SK-N-SH treated with all-trans-retinoic acid at 6 μM for 48 hours (cell line): ENCODE measurements around the gene PROM2.

Source experiments
- ATAC-seq: fragments of 200-7000 bp; cut with Tn5 transposase; 3 replicates; pipeline ENCODE4 v1.9.1; 2020; ENCODE audit warnings: mild to moderate bottlenecking, moderate library complexity
- ARNTL ChIP-seq: fragments of 450-650 bp; formaldehyde crosslinking; IDR thresholded peaks from 2 replicates; pipeline ENCODE4 v1.5.0; 2020; ENCODE audit warnings: low read depth, mild to moderate bottlenecking, moderate library complexity, borderline replicate concordance
- BACH2 ChIP-seq: fragments of 250-450 bp; sonication (Bioruptor Pico); IDR thresholded peaks from 2 replicates; pipeline ENCODE4 v1.9.0; 2021; ENCODE audit warnings: mild to moderate bottlenecking, borderline replicate concordance
- CSDC2 ChIP-seq: fragments of 250-450 bp; sonication (Bioruptor Pico); IDR thresholded peaks from 2 replicates; pipeline ENCODE4 v1.5.0; 2020; ENCODE audit warnings: mild to moderate bottlenecking, moderate library complexity
- ESRRG ChIP-seq: fragments of 250-450 bp; sonication (Bioruptor Pico); IDR thresholded peaks from 2 replicates; pipeline ENCODE4 v1.6.1; 2021; ENCODE audit warnings: mild to moderate bottlenecking
- GLIS3 ChIP-seq: fragments of 250-450 bp; sonication (Bioruptor Pico); IDR thresholded peaks from 2 replicates; pipeline ENCODE4 v1.5.0; 2020; ENCODE audit warnings: mild to moderate bottlenecking, moderate library complexity
- ISL1 ChIP-seq: fragments of 250-450 bp; sonication (Bioruptor Pico); IDR thresholded peaks from 2 replicates; pipeline ENCODE4 v2.1.2; 2022; ENCODE audit warnings: mild to moderate bottlenecking, moderate library complexity
- OSR1 ChIP-seq: fragments of 250-450 bp; sonication (Bioruptor Pico); IDR thresholded peaks from 2 replicates; pipeline ENCODE4 v1.8.0; 2022; ENCODE audit warnings: moderate library complexity, mild to moderate bottlenecking, inconsistent platforms
- PATZ1 ChIP-seq: fragments of 250-450 bp; sonication (Bioruptor Pico); IDR thresholded peaks from 2 replicates; pipeline ENCODE4 v1.8.0; 2020; ENCODE audit warnings: mild to moderate bottlenecking, moderate library complexity, borderline replicate concordance
- POU6F1 ChIP-seq: fragments of 250-450 bp; sonication (Bioruptor Pico); IDR thresholded peaks from 2 replicates; pipeline ENCODE4 v1.8.0; 2021; ENCODE audit warnings: low read depth, mild to moderate bottlenecking, moderate library complexity, borderline replicate concordance
- PPARA ChIP-seq: fragments of 250-450 bp; sonication (Bioruptor Pico); IDR thresholded peaks from 2 replicates; pipeline ENCODE4 v1.5.0; 2020; ENCODE audit warnings: mild to moderate bottlenecking, borderline replicate concordance
- RARB ChIP-seq: fragments of 250-450 bp; sonication (Bioruptor Pico); IDR thresholded peaks from 2 replicates; pipeline ENCODE4 v1.8.0; 2021; ENCODE audit warnings: mild to moderate bottlenecking, moderate library complexity
- SNAI2 ChIP-seq: fragments of 250-450 bp; sonication (Bioruptor Pico); IDR thresholded peaks from 2 replicates; pipeline ENCODE4 v1.5.0; 2020; ENCODE audit warnings: mild to moderate bottlenecking, moderate library complexity
- TOX ChIP-seq: fragments of 250-450 bp; sonication (Bioruptor Pico); IDR thresholded peaks from 2 replicates; pipeline ENCODE4 v1.8.0; 2021; ENCODE audit warnings: mild to moderate bottlenecking, moderate library complexity, borderline replicate concordance
- TSHZ2 ChIP-seq: fragments of 250-450 bp; sonication (Bioruptor Pico); IDR thresholded peaks from 2 replicates; pipeline ENCODE4 v1.5.0; 2020; ENCODE audit warnings: mild to moderate bottlenecking, moderate library complexity
- ZC3H10 ChIP-seq: fragments of 250-450 bp; sonication (Bioruptor Pico); IDR thresholded peaks from 2 replicates; pipeline ENCODE4 v1.5.1; 2021; ENCODE audit warnings: mild to moderate bottlenecking, moderate library complexity
- ZFP3 ChIP-seq: fragments of 250-450 bp; sonication (Bioruptor Pico); IDR thresholded peaks from 2 replicates; pipeline ENCODE4 v1.5.0; 2020; ENCODE audit warnings: mild to moderate bottlenecking, moderate library complexity
- ZFP30 ChIP-seq: fragments of 450-650 bp; formaldehyde crosslinking; IDR thresholded peaks from 2 replicates; pipeline ENCODE4 v1.5.0; 2022; ENCODE audit warnings: mild to moderate bottlenecking, moderate library complexity
- ZNF565 ChIP-seq: fragments of 450-650 bp; formaldehyde crosslinking; conservative IDR thresholded peaks from 2 replicates; pipeline ENCODE4 v1.5.0; 2020; ENCODE audit warnings: low read depth, mild to moderate bottlenecking, moderate library complexity
- ZNF8 ChIP-seq: fragments of 450-650 bp; formaldehyde crosslinking; IDR thresholded peaks from 2 replicates; pipeline ENCODE4 v1.5.0; 2020; ENCODE audit warnings: mild to moderate bottlenecking, moderate library complexity
- TF ChIP-seq, protein P1 (sequence below): fragments of 250-450 bp; sonication (Bioruptor Pico); IDR thresholded peaks from 2 replicates; pipeline ENCODE4 v1.5.1; 2021; ENCODE audit warnings: mild to moderate bottlenecking, moderate library complexity
- TF ChIP-seq, protein P2 (sequence below): fragments of 250-450 bp; sonication (Bioruptor Pico); IDR thresholded peaks from 2 replicates; pipeline ENCODE4 v1.5.1; 2020; ENCODE audit warnings: low read depth, mild to moderate bottlenecking, moderate library complexity

PROM2 gene

GRCh38 chr2:95274291-95275150 is at the start of gene PROM2:
Gene PROM2 (plus strand): TSS chr2:95274449. CDS start chr2:95274586, 137 bp downstream.
- TF ChIP-seq, protein P1, sequence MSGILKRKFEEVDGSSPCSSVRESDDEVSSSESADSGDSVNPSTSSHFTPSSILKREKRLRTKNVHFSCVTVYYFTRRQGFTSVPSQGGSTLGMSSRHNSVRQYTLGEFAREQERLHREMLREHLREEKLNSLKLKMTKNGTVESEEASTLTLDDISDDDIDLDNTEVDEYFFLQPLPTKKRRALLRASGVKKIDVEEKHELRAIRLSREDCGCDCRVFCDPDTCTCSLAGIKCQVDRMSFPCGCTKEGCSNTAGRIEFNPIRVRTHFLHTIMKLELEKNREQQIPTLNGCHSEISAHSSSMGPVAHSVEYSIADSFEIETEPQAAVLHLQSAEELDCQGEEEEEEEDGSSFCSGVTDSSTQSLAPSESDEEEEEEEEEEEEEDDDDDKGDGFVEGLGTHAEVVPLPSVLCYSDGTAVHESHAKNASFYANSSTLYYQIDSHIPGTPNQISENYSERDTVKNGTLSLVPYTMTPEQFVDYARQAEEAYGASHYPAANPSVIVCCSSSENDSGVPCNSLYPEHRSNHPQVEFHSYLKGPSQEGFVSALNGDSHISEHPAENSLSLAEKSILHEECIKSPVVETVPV (CRISPR knock-in tag), result no peak
- TF ChIP-seq PPARA (CRISPR knock-in tag) (no peak), ZNF8 (CRISPR knock-in tag) (no peak), SNAI2 (CRISPR knock-in tag) (no peak), ZFP30 (CRISPR knock-in tag) (no peak), ZNF565 (CRISPR knock-in tag) (no peak), BACH2 (CRISPR knock-in tag) (no peak), RARB (CRISPR knock-in tag) (no peak), OSR1 (CRISPR knock-in tag) (no peak), ZFP3 (CRISPR knock-in tag) (no peak), PATZ1 (CRISPR knock-in tag) (no peak), GLIS3 (CRISPR knock-in tag) (no peak), TOX (CRISPR knock-in tag) (no peak), ESRRG (CRISPR knock-in tag) (no peak), TSHZ2 (CRISPR knock-in tag) (no peak), ZC3H10 (CRISPR knock-in tag) (no peak), CSDC2 (CRISPR knock-in tag) (no peak), ARNTL (no peak), POU6F1 (CRISPR knock-in tag) (no peak)
- TF ChIP-seq, protein P2, sequence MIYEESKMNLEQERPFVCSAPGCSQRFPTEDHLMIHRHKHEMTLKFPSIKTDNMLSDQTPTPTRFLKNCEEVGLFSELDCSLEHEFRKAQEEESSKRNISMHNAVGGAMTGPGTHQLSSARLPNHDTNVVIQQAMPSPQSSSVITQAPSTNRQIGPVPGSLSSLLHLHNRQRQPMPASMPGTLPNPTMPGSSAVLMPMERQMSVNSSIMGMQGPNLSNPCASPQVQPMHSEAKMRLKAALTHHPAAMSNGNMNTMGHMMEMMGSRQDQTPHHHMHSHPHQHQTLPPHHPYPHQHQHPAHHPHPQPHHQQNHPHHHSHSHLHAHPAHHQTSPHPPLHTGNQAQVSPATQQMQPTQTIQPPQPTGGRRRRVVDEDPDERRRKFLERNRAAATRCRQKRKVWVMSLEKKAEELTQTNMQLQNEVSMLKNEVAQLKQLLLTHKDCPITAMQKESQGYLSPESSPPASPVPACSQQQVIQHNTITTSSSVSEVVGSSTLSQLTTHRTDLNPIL (CRISPR knock-in tag), result no peak
- no peak for ATAC-seq

- ATAC-seq, result no peak
- TF ChIP-seq GLIS3 (CRISPR knock-in tag) (no peak), TOX (CRISPR knock-in tag) (no peak), ZNF8 (CRISPR knock-in tag) (no peak), ISL1 (CRISPR knock-in tag) (no peak), ZFP3 (CRISPR knock-in tag) (no peak), BACH2 (CRISPR knock-in tag) (no peak), ESRRG (CRISPR knock-in tag) (no peak), CSDC2 (CRISPR knock-in tag) (no peak), ZFP30 (CRISPR knock-in tag) (no peak)
- TF ChIP-seq, protein P1 (CRISPR knock-in tag), result no peak
Measured at GRCh38 chr2:95225658-95226057, 48.6 kb upstream of the PROM2 start.
